Activated T-cell treated with anti-CD3 and anti-CD28 coated beads for 24 hours (primary cell): Measurements from ENCODE around the gene CPLX1.
"Not testable (repeated sequence)": the region's sequence is repeated elsewhere in the genome, so short reads cannot be mapped to it uniquely, and the experiment has no call there.

Source experiments
- DNase-seq: peaks from one replicate; pipeline ENCODE4 v3.0.0-alpha.2; 2020; ENCODE audit warnings: low read depth

The CPLX1 gene

GRCh38 chr4:819401-820229 is 6.3 kb downstream of the CPLX1 start:
- no peak for DNase-seq

DNA sequence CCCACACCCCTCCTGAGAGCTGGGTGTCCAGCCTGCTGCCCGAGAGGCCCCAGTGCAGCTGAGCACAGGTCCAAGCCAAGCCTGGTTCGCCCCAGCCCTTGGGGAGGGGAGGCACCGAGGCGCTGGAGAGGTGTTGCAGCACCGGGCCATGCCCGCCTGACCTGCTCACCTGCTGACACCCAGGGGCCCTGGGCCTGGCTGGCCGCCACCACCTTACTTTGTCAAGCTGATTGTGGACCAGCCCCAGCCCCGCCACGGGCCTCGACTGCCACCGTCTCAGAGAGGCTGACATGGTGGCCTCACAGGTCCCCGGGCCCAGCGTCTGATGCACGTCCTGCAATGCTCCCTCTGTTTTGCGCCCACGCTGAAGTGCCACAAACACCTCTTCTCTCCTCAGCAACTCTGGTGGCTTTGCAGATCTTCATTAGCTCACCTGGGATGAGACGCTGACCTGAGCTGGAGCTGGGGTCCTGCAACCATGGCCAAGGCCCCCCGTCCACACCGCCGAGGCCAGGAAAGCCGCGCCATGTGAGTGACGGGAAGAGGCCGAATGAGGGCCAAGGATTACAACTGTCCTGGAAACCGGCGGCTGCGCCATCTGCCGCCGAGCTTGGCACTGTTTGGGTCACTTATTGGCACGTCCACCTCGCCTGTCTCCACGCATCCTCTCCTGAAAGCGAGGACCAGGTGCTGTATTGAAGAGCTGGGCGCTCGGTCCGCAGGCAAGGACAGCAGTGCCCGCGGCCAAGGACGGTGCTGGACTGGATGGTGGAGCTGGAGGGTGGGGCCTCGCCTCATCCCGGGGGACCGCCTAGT is 7.6 kb downstream of the CPLX1 start:
- DNase-seq, result no peak

DNA sequence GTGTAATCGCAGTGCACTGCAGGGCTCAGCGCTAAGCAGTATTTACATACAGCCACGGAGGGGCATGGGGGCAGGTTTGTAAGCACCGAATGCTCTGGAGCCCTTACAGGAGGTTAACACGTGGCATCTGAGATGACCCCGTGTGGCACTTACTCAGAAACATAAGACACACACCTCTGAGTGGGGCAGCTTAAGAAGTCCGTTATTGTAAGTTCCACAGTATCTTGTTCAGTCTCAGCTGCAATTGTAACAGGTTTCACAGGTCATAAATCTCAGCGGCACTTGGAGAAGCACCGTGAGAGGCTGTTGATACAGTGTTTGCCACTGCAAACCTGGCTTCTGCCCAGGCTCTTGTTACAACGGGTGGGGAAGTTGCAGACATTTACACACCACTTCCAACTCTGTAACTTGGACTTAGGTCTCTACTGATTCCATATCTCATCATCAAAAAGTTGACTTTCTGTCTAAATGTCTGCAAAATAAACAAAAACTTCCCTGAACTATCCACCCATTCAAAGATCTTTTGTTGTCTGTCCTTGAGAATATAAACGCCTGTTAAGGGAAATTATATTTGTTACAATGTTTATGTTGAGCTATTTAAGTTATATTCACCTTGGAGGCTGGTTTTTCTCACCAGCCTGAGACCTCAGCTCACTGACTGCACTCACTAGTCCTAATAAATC is 10.3 kb downstream of the CPLX1 start:
- DNase-seq, result no peak

DNA sequence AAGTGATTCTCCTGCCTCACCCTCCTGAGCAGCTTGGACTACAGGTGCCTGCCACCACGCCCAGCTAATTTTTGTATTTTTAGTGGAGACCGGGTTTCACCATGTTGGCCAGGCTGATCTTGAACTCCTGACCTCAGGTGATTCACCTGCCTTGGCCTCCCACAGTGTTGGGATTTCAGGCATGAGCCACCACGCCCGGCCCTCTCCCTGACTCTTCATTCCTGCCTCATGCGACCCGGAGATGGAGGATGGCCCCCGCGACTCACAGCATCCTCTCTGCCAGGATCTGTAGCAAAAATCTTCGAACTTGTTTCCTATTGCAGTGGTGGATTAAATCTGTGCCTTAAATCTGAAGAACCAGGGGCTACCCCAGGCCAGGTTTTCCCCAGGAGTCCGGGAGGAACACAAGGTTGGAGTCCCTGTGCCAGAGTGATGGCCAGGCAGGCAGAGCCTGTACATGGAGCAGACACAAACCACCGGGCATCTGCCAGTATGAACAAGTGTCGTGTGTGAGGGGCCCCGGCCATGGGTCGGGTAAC is 11.5 kb downstream of the CPLX1 start:
- no peak for DNase-seq

DNA sequence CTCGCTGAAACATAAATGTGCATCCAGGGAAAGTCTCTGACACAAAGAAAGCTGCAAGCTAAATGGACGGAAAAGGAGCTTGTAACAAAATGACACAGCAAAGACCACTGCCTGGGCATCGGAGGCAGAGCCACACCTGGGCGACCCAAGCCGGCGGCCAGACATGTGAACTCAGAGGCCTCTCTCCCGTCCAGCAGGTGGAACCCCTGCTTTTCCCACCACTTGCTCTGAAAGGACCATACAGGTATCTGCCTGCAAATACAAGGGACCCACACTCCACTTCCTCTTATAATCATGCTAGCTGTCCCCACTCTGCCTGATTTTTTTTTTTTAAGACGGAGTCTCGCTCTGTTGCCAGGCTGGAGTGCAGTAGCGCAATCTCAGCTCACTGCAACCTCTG is 12.0 kb downstream of the CPLX1 start:
- DNase-seq, result no peak

GRCh38 chr4:808860-809570 is 16.9 kb downstream of the CPLX1 start:
- DNase-seq, result no peak

GRCh38 chr4:807792-808191 is 18.1 kb downstream of the CPLX1 start:
- DNase-seq, result no peak

- not testable (repeated sequence) for DNase-seq
These were observed 18.9 kb downstream of the CPLX1 start for GRCh38 chr4:806979-807378.

- DNase-seq, result no peak
These were observed 21.1 kb downstream of the CPLX1 start for GRCh38 chr4:804804-805203.

- DNase-seq, result no peak
These were observed 22.0 kb downstream of the CPLX1 start for GRCh38 chr4:803884-804283.

GRCh38 chr4:801436-802124 is 24.3 kb downstream of the CPLX1 start:
- DNase-seq, result no peak

GRCh38 chr4:797066-797465 is 28.9 kb downstream of the CPLX1 start:
- DNase-seq, result no peak

DNA sequence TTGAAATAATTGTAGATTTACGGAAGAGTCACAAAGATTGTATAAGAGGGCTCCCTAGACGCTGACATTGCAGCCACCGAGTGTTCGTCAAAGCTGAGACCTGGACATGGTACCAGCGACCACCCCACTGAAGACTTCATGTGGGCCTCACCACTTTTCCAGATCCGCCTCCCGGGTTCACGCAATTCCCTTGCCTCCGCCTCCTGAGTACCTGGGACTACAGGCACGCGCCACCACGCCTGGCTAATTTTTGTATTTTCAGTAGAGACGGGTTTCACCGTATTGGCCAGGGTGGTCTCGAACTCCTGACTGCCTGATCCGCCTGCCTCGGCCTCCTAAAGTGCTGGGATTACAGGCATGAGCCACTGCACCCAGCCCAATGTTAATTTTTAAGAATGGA is 29.7 kb downstream of the CPLX1 start:
- DNase-seq, result no peak

DNA sequence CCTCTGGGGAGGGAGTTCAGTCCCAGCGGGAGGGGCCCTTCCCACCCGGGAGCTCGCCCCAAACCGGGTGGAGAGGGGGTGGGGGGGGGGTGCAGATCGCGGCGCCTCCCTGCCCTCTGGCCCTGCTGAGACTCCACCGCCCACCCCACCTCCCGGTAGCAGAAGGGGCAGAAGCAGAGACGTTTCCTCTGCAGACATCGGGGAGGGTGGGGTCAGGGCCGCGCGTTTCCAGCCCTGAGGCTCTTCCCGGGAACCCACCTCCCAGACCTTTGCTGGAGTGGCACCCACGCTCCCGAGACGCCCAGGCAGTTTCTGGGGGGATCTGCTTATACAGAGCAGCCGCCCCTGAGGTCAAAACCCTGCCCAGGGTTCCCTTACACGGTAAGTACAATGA is 30.2 kb downstream of the CPLX1 start:
- DNase-seq, result no peak

- DNase-seq, result no peak
These were observed 30.8 kb downstream of the CPLX1 start for GRCh38 chr4:794900-795725.

DNA sequence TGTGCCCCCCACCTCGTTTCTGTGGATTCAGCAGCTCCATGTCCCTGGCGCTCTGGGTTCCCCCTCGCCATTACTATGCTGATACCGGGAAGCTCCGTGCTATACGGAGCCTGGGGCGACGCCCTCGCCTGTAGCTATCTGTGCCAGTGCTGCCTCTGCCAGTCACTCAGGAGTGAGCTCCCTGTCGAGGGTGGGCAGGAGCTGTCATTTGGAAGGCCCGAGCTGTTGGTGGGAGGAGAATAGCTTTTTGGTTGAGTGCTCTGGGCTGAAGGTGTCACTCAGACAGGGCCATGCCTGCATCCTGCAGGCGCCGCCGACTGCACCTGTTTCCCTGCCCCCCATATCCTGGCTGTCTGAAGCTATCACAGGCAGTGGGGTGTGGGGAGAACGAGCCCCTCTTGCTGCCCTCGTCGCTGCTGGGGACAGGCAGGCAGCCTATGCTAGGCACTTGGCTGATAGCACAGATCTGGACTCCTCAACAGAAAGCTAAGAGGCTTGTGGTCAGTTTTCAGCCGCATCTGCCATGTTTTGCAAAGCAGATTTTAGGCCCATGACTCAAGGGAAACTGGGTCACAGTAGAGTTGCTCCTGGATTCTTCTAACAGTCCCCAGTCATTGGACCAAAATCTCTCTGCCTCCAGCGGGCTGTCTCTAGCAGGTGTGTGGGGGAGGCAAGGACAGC is 31.8 kb downstream of the CPLX1 start:
- DNase-seq, result no peak

DNA sequence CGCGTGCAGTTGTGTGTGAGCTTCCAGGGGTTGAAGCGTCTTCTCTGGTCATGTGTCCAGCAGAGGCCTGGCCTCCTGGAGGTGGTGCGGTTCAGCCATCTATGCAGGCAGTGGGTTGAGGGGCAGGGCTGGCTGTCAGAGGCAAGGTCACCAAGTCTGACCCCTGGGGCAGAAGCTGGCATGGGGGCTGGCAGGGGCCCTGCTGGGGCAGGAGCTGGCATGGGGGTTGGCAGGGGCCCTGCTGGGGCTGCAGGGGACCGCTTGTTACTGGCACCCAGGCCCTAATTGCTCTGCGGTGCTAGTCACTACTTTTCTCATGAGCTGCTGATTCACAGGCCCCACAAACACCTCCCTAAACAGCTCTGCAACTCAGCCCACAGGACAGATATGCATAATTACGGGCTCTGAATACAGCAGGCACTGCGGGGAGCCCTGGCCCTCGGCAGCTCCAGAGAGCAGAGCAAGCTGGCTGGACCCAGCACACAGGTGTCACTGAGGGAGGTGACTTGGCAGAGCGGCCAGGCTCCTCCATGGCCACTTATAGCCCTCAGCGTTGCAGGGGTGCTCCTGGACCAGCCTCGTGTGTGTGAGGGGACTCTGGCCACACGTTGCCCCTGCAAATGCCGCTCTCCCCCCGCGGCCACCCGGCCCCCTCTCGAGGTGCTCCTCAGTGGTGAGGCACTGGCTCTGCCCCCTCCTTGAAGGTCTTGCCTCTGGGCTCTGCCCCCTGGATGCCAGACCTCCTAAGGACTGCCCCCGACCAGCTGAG is 32.7 kb downstream of the CPLX1 start:
- DNase-seq, result no peak

- no peak for DNase-seq
These were observed 33.3 kb downstream of the CPLX1 start for GRCh38 chr4:792626-793092.
